PFSK-1 (cell line): Measurements from ENCODE around the gene ANO8.

ENCODE experiments used
- POLR2AphosphoS5 ChIP-seq: IDR thresholded peaks from 2 replicates; pipeline ENCODE4 v1.6.1; 2012; ENCODE audit warnings: low read depth, mild to moderate bottlenecking, control low read depth, low read length, moderate library complexity
- SIN3A ChIP-seq: IDR thresholded peaks from 2 replicates; pipeline ENCODE4 v1.6.1; 2012; ENCODE audit warnings: mild to moderate bottlenecking, low read length, moderate library complexity, borderline replicate concordance; ENCODE audit not compliant: insufficient read depth
- TAF1 ChIP-seq: IDR thresholded peaks from 2 replicates; pipeline ENCODE4 v1.6.1; 2012; ENCODE audit warnings: low read length, control low read depth, borderline replicate concordance; ENCODE audit not compliant: insufficient read depth

DNA sequence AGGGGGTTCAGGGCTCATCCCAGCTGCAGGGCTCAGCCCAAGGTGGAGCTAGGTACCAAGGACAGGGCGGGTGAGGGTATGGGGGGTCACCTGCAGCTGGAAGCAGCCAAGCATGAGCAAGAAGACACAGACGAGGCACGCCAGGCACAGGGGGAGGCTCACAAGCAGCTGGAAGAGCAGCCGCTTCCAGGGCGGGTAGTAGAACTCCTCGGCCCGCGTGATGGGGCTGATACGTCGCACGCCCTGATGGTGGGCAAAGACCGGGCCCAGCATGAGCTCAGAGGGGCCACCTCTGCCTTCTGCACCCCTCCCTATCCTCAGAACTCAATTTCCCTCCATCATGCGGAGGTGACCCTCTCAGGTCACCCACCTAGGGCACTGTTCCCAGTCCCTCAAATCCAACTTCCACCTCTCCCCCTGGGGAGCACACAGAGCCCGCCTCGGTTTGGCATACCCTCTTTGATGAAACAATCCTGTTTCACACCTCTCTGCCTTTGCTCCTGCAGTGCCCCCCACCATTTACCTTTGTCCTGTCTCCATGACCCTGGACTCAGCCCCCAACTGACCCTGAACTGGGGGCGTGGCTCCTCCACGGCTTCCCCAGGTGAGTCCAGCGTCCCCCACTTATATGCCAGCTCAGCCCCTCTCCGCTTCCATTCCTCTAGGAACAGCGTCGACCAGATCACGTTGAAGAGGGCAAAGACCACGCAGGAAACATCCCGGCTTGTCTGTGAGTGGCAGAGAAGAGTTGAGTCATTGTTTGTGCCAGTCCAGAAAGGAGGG is 4.2 kb downstream of the ANO8 start:
- TF ChIP-seq SIN3A (no peak), POLR2AphosphoS5 (no peak), TAF1 (no peak)
